GM21723 (cell line): ENCODE results near the gene BICDL2.

Experiments used
- ATAC-seq: cut with Tn5 transposase; IDR thresholded peaks from one replicate; pipeline ENCODE4 v1.9.1; 2021; ENCODE audit warnings: mild to moderate bottlenecking, moderate library complexity; ENCODE audit not compliant: unreplicated experiment

BICDL2 gene

GRCh38 chr16:3050487-3050886, 13.7 kb upstream of the BICDL2 start:
- no peak for ATAC-seq

DNA sequence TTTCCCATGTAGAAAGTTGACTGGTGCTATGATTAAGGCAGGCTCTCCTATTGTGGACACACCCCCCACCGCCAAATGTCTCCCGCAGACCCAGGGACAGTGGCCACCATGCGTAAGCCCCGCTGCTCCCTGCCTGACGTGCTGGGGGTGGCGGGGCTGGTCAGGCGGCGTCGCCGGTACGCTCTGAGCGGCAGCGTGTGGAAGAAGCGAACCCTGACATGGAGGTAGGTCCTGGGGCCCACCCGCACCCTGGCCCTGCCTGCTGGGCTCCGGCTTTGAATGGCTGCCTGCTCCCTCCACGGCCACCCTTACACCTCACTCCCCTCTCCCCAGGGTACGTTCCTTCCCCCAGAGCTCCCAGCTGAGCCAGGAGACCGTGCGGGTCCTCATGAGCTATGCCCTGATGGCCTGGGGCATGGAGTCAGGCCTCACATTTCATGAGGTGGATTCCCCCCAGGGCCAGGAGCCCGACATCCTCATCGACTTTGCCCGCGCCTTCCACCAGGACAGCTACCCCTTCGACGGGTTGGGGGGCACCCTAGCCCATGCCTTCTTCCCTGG, 13.3 kb upstream of the BICDL2 start:
- ATAC-seq = no peak

DNA sequence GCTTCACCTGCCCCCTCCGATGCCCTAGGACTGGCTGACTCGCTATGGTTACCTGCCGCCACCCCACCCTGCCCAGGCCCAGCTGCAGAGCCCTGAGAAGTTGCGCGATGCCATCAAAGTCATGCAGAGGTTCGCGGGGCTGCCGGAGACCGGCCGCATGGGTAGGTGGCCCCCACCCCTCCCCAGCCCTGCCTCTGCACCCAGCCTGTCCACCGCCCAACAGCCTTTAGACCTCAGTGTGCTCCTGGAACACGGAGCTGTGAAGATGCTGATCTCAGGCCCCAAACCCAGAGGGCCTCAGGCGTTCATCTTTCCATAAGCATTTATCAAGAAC, 10.6 kb upstream of the BICDL2 start:
- ATAC-seq = no peak

GRCh38 chr16:3046641-3047386, 10.1 kb upstream of the BICDL2 start:
- no peak for ATAC-seq

GRCh38 chr16:3045758-3046640, 9.3 kb upstream of the BICDL2 start, which contains the start of gene MMP25:
Gene MMP25, plus strand, starts transcription at chr16:3046561. Its CDS starts 357 bp downstream, at chr16:3046918.
- no peak for ATAC-seq

DNA sequence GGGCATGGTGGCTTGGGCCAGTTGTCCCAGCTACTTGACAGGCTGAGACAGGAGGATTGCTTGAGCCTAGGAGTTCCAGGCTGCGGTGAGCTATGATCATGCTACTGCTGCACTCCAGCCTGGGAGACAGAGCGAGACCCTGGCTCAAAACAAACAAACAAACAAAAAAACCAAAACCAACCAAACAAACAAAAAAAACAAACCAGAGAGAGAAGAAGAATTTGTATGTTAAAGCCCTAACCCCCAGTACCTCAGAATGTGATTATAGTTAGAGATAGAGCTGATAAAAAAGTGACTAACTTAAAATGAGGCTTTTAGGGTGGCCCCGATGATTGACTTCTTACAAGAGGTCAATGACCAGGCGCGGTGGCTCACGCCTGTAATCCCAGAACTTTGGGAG, 8.0 kb upstream of the BICDL2 start:
- ATAC-seq = no peak

- ATAC-seq = no peak
Observed at GRCh38 chr16:3042376-3042775, 5.6 kb upstream of the BICDL2 start.

DNA sequence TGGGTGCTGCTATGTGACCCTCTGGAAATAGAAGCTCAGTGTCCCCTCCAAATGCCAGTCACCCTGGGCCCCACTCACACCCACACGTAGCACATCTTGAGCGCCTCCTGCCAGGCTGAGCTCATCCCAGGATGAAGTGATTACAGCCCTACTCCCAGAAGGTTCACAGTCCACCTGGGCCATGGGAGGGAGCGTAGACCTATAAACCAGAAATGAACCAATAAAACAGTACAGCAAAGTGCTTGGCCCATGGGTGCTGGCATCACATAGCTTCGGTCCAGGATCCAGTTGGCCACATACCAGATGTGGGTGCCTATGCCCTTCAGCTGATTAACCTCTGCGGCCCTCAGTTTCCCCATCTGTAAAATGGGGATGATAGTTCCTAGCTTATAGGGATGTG, 2.2 kb upstream of the BICDL2 start:
- ATAC-seq = no peak

DNA sequence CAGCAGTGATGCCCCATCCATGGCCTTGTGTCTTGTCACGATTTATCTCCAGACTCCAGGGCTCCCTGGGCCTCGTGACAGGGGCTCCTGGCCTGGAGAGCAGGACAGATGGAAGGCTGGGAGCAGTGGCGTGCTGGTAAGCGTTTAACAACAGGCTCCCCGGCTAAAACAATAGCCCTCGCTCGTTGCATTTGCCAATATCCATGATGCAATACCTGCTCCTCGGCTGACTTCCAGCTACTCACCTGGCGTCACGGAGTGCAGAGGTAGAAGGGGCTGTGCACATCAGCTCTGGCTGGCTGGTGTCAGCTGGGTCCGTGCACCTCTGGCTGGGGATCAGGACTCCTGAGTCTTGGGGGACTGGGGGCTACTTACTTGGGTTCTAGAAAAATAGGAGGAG, 1.5 kb upstream of the BICDL2 start:
- ATAC-seq = no peak

GRCh38 chr16:3035972-3036725, 595 bp downstream of the BICDL2 start:
- ATAC-seq = no peak

DNA sequence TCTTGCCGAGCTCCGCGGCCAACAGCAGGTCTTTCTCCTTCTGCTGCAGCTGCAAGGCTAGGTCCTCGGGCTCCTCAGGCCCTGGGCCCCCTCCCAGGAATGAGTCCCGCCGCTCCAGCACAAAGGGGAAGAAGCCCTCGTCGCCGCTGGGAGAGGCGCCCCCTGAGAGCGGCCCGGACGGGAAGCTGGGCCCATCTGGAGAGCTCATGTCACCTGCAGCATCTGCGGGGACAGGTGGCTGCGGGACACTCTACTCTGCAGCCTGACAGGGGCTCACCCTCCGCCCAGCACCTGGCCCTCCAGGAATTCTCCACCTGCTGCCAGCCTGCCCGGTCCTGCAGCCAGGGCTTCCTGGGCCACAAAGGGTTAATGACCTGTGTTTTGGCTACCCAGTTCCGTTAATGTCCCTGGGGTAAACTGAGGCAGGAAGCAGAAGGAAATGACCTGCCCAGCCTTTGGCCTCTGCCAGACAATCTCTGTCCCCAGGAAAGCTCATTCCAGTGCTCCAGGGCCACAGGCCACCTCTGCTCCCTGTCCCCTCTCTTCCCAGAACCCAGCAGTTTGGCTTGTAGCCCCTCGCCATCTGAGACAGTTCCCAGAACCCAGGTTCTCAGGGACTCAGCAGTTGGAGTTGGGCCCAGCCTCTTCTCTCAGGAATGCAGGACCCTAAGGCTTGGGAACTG, 1.3 kb downstream of the BICDL2 start:
- no peak for ATAC-seq

- ATAC-seq = no peak
Observed at GRCh38 chr16:3032624-3033023, 4.1 kb downstream of the BICDL2 start.

DNA sequence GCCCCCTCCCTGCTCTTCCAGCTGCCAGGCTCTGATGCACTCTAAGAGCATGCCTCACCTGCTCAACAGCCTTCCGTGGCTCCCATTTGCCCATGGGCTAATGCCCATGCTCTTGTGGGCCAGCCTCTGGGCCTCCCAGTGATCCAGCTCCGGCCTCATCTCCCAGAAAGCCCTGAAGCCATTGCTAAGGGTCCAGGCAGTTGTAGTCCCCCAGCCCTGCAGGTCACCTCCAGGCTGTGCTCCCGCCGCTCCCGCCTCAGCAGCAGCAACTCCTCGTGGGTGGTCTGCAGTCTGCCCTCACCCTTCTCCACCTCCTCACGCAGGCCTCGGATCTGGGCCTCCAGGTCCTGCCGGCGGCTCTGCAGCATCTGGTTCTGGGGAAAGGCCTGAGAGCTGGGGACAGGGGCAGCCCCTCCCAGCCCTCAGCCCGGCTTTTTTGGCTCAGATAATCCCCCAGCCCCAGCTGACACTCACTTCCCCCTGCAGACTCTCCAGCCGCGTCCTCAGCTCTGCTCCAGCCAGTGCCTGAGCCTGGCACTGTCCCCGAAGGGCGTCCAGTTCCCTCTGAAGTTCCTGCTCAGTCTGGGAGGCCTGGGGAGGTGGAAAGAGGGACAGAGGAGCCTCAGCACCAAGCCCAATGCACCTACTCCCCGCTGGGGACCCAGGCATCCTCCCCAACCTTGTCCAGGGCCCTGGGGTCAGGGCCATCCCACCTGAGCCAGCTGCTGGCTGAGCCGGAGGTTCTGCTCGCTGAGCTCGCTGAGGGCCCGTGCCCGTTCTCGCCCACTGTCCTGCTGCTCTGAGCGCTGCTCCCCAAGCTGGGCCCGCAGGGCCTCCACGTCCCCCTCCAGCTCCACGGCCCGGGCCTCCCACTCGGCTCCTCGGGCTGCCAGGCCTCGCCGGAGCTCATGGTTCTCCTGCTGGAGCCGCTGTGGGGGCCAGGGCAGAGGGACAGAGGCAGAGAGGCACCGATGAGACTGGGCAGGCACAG, 6.2 kb downstream of the BICDL2 start:
- no peak for ATAC-seq

DNA sequence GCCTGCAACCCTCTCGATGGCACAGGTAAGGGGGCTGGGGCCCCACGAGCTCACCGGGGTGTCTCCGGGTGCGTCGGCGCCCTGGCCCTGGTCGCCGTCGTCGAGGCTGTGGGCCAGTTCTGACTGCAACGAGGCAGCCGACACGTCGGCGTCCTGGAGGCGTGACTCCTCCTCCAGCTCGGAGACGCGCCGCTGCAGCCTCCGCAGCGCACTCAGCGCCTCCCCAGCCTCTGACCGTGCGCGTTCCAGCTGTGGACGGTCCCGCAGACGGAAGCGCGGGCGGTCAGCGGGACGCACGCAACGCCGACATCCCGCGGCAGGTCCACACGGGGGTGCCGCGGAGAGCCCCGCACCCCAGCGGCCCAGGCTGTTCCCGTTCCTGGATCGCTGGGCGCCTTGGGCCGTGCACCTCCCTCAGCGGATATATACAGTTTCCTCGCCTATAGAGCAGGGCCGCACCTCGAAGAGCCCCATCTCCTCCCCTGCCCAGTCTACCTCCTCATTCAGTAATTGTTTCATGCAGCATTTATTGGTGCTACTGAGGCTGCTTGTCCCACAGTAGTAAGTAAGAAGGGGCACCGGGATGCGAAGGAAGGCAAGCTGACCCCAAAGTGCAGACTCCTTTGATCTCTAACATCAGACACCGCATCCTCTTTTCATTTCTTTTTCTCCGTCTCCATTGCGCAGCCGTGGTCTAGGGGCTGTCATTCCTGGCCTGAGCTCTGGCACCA, 7.1 kb downstream of the BICDL2 start:
- no peak for ATAC-seq

DNA sequence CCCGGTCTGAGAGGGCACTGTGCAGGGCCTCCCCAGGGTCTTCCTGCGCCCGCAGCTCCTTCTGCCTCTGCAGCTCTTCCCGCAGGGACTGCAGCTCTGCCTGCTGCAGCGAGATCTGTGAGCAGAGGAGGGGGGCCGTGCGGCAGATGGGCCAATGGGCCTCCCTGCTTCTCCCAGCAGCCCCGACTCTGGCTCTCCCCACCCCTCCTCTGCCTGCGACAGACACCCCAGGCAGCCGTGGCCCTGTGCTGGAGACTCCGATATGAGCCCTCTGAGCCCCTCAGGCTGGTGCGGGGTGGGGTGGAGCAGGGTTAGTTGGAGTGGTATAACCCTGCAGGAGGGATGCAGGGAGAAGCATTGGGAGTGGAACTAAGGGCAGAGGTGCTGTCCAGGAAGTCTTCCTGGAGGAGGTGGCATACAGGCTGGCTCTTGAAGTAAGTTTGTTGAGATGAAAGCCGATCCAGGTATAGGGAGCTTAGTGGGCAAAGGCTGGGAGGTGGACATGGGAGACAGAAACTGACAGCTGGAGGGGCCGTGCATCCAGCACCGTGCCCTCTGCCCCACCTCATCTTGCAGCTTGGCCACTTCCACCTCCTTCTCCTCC, 7.9 kb downstream of the BICDL2 start:
- ATAC-seq = no peak

DNA sequence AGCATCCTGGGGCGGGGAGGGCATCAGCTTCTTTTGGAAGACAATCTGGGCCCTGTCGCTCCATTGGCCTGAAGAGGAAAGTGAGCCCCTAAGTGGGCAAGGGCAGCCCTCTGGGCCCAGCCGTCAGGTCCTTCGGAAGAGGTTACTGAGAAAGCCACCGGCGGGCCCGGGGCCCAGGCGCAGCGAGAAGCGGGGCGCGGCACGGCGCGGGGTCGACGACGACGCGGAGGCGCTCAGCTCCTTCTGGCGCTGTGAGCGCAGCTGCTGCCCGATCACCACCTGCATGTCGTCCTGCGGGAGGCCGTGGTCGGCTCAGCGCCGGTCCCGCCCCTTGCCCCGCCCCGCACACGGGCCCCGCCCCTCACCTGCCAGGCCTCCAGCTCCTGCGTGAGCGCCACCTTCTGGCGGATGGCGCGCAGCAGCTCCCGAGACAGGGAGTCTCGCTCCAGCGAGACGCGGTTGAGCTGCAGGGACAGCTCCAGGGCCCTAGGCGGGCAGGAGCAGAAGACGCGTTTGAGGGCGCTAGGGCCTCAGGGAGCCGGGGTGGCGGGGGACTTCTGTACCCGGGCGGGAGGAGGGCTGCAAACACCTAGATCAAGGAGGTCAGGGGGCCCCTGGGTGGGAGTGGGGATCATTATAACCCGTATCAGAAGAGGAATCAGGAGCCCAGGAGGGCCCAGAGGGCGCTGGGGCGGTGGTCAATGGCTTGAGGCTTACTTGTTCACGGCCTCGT, 8.6 kb downstream of the BICDL2 start:
- no peak for ATAC-seq

GRCh38 chr16:3027489-3027795, 9.3 kb downstream of the BICDL2 start:
- no peak for ATAC-seq
